Liver (tissue), 3 donors: Measurements from ENCODE around the gene MYOF.

Experiments used
- CTCF ChIP-seq: fragments of 150-350 bp; IDR thresholded peaks from 2 replicates; pipeline ENCODE4 v1.5.1; 2017; ENCODE audit warnings: improper control_type of control experiment, low read depth, low read length; ENCODE audit not compliant: missing input control
- EGR1 ChIP-seq, 2 donors: IDR thresholded peaks; 2 replicates each; pipeline ENCODE4 v1.6.1; 2016 to 2018; ENCODE audit warnings: antibody characterized with exemption in 2 of 2, low read depth in 2 of 2
- GABPA ChIP-seq, 2 donors: IDR thresholded peaks in 1 of 2; conservative IDR thresholded peaks in 1 of 2; 2 replicates each; pipeline ENCODE4 v1.6.1; 2016; ENCODE audit warnings: antibody characterized with exemption in 2 of 2, mild to moderate bottlenecking in 1 of 2, moderate library complexity in 1 of 2
- JUND ChIP-seq, 2 donors: IDR thresholded peaks; 2 replicates each; pipeline ENCODE4 v1.6.1; 2016; ENCODE audit warnings: antibody characterized with exemption in 2 of 2
- RAD21 ChIP-seq, 2 donors: IDR thresholded peaks; 2 replicates each; pipeline ENCODE4 v1.6.1; 2016; ENCODE audit warnings: antibody characterized with exemption in 2 of 2, mild to moderate bottlenecking in 2 of 2
- TAF1 ChIP-seq: conservative IDR thresholded peaks from 2 replicates; pipeline ENCODE4 v1.6.1; 2016; ENCODE audit warnings: antibody characterized with exemption, mild to moderate bottlenecking
- YY1 ChIP-seq: IDR thresholded peaks from 2 replicates; pipeline ENCODE4 v1.6.1; 2016; ENCODE audit warnings: antibody characterized with exemption, mild to moderate bottlenecking
- TF ChIP-seq, protein P1 (sequence below): IDR thresholded peaks from 2 replicates; pipeline ENCODE4 v1.6.1; 2016; ENCODE audit warnings: antibody characterized with exemption
- TF ChIP-seq, protein P2 (sequence below): IDR thresholded peaks from 2 replicates; pipeline ENCODE4 v1.6.1; 2016; ENCODE audit warnings: antibody characterized with exemption, mild to moderate bottlenecking
- donor health status: healthy.
- donor health status: healthy.

DNA sequence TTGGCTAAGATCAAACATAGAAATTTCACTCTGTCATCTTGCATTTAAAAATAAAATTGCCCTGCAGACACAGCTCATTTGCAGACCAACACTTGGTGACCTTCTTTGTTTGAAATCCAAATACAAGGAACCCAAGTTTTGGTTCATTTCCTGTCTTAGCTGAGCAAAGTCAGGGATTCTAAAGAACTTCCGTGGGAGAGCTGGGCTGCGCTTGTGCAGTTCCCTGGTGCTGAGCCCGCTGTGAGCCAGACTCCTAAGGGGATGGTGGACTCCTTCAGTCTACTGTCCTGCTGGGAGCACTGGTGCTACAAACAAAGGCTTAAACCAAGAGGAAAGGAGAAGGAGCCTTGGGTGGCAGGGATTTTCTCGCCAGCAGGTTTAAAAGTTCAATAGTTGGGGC lies 60.0 kb downstream of the MYOF start:
- TF ChIP-seq CTCF: no peak
- no peak for TF ChIP-seq RAD21 (IDR thresholded peaks at IDR 0.05)
- TF ChIP-seq, protein P1, sequence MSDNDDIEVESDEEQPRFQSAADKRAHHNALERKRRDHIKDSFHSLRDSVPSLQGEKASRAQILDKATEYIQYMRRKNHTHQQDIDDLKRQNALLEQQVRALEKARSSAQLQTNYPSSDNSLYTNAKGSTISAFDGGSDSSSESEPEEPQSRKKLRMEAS: no peak
- TF ChIP-seq, protein P2, sequence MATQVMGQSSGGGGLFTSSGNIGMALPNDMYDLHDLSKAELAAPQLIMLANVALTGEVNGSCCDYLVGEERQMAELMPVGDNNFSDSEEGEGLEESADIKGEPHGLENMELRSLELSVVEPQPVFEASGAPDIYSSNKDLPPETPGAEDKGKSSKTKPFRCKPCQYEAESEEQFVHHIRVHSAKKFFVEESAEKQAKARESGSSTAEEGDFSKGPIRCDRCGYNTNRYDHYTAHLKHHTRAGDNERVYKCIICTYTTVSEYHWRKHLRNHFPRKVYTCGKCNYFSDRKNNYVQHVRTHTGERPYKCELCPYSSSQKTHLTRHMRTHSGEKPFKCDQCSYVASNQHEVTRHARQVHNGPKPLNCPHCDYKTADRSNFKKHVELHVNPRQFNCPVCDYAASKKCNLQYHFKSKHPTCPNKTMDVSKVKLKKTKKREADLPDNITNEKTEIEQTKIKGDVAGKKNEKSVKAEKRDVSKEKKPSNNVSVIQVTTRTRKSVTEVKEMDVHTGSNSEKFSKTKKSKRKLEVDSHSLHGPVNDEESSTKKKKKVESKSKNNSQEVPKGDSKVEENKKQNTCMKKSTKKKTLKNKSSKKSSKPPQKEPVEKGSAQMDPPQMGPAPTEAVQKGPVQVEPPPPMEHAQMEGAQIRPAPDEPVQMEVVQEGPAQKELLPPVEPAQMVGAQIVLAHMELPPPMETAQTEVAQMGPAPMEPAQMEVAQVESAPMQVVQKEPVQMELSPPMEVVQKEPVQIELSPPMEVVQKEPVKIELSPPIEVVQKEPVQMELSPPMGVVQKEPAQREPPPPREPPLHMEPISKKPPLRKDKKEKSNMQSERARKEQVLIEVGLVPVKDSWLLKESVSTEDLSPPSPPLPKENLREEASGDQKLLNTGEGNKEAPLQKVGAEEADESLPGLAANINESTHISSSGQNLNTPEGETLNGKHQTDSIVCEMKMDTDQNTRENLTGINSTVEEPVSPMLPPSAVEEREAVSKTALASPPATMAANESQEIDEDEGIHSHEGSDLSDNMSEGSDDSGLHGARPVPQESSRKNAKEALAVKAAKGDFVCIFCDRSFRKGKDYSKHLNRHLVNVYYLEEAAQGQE: no peak
- TF ChIP-seq TAF1: no peak
- no peak for TF ChIP-seq YY1
- no peak for TF ChIP-seq EGR1 (IDR thresholded peaks at IDR 0.05; ENCODE audit: low read depth in 2 of 2)
- TF ChIP-seq GABPA (IDR thresholded peaks at IDR 0.05 in 1 of 2, conservative IDR thresholded peaks at IDR 0.05 in 1 of 2): no peak
- TF ChIP-seq JUND (IDR thresholded peaks at IDR 0.05): no peak
